Suprapubic skin (tissue), 4 donors: ENCODE measurements around the gene SMIM8.

Experiments used
- CTCF ChIP-seq, 2 donors: fragments of 200-600 bp in 1 of 2; fragments of 450-650 bp in 1 of 2; sonication (generic) in 1 of 2; IDR thresholded peaks; one replicate each; pipeline ENCODE4 v1.5.1; 2016 to 2019; ENCODE audit warnings: antibody characterized with exemption in 2 of 2, mild to moderate bottlenecking in 1 of 2, moderate library complexity in 1 of 2
- POLR2A ChIP-seq, 2 donors: fragments of 450-650 bp; IDR thresholded peaks; one replicate each; pipeline ENCODE4 v1.6.1; 2017; ENCODE audit warnings: antibody characterized with exemption in 2 of 2, mild to moderate bottlenecking in 2 of 2, moderate library complexity in 2 of 2
- POLR2AphosphoS5 ChIP-seq, 3 donors: sonication (generic); formaldehyde crosslinking; IDR thresholded peaks; one replicate each; pipeline ENCODE4 v1.6.1; 2017; ENCODE audit warnings: antibody characterized with exemption in 3 of 3

DNA sequence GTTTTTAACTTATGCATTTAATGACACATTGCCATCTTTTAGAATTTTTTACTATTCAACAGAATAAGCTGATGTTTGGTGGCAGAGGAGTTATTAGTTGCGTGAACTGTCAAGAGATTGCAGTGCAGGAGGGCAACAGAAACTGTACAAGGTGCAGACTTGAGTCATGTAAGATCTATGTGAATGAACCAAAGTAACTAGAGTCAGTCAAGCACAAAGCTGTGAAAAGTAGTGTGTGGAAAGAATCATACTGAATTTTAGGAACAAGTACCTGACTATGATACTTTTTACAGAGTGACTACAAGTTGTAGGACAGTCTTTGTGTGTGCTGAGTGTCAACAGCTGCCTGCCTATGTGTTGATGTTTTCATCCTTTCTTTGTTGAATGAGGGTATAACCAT lies 19.5 kb downstream of the SMIM8 start:
- TF ChIP-seq POLR2AphosphoS5 (IDR thresholded peaks at IDR 0.05) (no peak), CTCF (IDR thresholded peaks at IDR 0.05) (no peak), POLR2A (IDR thresholded peaks at IDR 0.05) (no peak)
